NK-92 (cell line): ENCODE data around the gene ATP13A4.

ENCODE experiments used
- DNase-seq: peaks from one replicate; lab custom pipeline; 2025; ENCODE audit not compliant: unreplicated experiment; lab: John Stamatoyannopoulos, UW

The ATP13A4 gene, protein sequence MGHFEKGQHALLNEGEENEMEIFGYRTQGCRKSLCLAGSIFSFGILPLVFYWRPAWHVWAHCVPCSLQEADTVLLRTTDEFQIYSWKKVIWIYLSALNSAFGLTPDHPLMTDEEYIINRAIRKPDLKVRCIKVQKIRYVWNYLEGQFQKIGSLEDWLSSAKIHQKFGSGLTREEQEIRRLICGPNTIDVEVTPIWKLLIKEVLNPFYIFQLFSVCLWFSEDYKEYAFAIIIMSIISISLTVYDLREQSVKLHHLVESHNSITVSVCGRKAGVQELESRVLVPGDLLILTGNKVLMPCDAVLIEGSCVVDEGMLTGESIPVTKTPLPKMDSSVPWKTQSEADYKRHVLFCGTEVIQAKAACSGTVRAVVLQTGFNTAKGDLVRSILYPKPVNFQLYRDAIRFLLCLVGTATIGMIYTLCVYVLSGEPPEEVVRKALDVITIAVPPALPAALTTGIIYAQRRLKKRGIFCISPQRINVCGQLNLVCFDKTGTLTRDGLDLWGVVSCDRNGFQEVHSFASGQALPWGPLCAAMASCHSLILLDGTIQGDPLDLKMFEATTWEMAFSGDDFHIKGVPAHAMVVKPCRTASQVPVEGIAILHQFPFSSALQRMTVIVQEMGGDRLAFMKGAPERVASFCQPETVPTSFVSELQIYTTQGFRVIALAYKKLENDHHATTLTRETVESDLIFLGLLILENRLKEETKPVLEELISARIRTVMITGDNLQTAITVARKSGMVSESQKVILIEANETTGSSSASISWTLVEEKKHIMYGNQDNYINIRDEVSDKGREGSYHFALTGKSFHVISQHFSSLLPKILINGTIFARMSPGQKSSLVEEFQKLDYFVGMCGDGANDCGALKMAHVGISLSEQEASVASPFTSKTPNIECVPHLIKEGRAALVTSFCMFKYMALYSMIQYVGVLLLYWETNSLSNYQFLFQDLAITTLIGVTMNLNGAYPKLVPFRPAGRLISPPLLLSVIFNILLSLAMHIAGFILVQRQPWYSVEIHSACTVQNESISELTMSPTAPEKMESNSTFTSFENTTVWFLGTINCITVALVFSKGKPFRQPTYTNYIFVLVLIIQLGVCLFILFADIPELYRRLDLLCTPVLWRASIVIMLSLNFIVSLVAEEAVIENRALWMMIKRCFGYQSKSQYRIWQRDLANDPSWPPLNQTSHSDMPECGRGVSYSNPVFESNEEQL

GRCh38 chr3:193554811-193555210 is at the start of gene ATP13A4:
ATP13A4 (minus strand) TSS chr3:193554895; CDS start chr3:193554799, 96 bp downstream.
- no peak for DNase-seq

DNA sequence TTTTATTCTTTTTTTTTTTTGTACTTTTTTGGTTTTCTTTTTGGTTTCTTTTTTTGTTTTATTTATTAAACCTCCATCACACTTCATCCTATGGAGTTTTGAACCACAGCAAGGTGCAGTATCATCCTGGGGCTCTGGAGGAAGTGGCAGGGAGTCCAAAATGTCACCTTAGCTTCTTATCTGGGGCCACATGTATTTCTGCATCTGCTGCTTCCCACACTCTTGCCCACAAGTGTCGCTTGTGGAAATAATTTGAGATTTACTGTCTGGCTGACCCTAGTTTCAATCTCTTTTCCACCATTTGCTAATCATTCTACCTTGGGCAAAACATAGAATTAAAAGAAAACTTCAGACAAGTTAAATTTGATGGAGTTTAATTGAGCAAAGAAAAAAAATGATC is 44.7 kb upstream of the ATP13A4 start:
- no peak for DNase-seq

GRCh38 chr3:193598202-193598601 is 43.5 kb upstream of the ATP13A4 start:
- DNase-seq, result no peak

DNA sequence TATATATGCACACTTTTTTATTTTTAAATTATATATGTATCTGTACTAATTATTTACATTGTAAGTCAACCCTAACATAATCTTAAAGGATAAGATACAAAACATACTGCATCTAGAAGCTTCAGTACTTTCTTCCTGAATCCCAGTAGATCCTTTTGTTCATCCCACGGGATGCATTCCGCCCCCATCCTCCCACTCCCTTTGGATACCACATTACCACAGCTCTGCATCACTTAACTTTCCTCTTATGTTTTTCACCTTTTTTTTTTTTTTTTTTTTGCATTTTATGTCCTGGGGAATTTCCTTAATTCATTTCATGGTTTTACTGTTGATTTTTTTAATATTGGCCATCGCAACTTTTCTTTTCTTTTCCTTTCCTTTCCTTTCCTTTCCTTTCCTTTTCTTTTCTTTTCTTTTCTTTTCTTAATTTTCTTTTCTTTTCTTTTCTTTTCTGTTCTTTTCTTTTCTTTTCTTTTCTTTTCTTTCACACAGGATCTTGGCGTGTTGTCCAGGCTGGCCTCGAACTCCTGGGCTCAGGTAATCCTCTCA is 41.3 kb upstream of the ATP13A4 start:
- DNase-seq, result no peak

GRCh38 chr3:193594946-193595689 is 40.4 kb upstream of the ATP13A4 start:
- DNase-seq, result no peak

GRCh38 chr3:193593668-193594030 is 39.0 kb upstream of the ATP13A4 start:
- DNase-seq, result no peak

GRCh38 chr3:193592841-193593667 is 38.4 kb upstream of the ATP13A4 start, which contains the start of gene OPA1:
OPA1 (plus strand) TSS chr3:193593208; CDS start chr3:193593378, 170 bp downstream.
- peak; percentile 26 for DNase-seq

- no peak for DNase-seq
These were observed 35.6 kb upstream of the ATP13A4 start for GRCh38 chr3:193590088-193590856.

- DNase-seq, result no peak
These were observed 34.9 kb upstream of the ATP13A4 start for GRCh38 chr3:193589616-193590015.

GRCh38 chr3:193589129-193589528 is 34.4 kb upstream of the ATP13A4 start:
- DNase-seq, result no peak

- no peak for DNase-seq
These were observed 31.8 kb upstream of the ATP13A4 start for GRCh38 chr3:193586526-193586925.

DNA sequence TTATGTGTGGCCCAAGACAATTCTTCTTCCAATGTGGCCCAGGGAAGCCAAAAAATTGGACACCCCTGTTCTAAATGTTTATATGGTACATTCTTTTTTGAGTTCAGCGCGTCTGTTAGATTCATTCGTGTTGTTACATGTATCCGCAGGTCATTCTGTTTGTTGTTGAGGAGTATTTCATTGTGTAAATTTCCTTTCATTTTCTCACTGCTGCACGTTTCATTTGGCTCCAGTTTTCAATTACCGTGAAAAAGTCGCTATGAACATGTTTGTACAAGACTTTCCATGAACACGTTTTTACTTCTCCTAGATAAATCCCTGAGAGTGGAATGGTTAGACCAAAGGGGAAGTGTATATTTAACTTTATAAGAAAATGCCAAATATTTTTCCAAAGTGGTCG is 30.8 kb upstream of the ATP13A4 start:
- no peak for DNase-seq

DNA sequence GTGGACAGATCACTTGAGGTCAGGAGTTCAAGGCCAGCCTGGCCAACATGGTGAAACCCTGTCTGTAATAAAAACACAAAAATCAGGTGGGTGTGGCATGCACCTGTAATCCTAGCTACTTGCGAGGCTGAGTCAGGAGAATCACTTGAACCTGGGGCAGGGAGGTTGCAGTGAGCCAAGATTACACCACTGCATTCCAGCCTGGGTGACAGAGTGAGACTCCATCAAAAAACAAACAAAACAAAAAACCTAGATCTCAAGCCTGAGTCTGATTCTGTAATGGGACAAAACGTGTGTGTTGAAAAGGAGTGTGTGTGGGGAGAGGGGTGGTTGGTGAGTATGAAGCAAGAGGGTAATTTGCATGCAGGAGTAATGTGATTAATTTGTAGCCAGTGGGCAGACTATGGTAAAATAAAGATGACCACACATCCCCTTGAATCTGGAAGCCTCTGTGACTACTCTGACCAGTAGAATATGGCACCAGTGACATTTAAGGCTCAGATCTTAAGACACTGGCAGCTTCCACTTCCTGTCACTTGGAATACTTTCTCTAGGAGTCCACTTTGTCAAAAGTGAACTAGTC is 19.9 kb upstream of the ATP13A4 start:
- DNase-seq, result no peak

GRCh38 chr3:193573403-193574191 is 18.9 kb upstream of the ATP13A4 start:
- DNase-seq, result no peak

- DNase-seq, result no peak
These were observed 17.8 kb upstream of the ATP13A4 start for GRCh38 chr3:193572426-193572908.

- no peak for DNase-seq
These were observed 14.4 kb upstream of the ATP13A4 start for GRCh38 chr3:193569119-193569518.

- DNase-seq, result no peak
These were observed 9.3 kb upstream of the ATP13A4 start for GRCh38 chr3:193564012-193564411.
